ENCODE data around the gene GPBAR1. TPM values are rescaled to one million over a fixed set of nuclear protein-coding genes. Genes with fewer than 3 reads are reported as not detected.

The GPBAR1 gene
- total RNA-seq, 1 experiment from 2014 or later: 0.20 TPM

DNA sequence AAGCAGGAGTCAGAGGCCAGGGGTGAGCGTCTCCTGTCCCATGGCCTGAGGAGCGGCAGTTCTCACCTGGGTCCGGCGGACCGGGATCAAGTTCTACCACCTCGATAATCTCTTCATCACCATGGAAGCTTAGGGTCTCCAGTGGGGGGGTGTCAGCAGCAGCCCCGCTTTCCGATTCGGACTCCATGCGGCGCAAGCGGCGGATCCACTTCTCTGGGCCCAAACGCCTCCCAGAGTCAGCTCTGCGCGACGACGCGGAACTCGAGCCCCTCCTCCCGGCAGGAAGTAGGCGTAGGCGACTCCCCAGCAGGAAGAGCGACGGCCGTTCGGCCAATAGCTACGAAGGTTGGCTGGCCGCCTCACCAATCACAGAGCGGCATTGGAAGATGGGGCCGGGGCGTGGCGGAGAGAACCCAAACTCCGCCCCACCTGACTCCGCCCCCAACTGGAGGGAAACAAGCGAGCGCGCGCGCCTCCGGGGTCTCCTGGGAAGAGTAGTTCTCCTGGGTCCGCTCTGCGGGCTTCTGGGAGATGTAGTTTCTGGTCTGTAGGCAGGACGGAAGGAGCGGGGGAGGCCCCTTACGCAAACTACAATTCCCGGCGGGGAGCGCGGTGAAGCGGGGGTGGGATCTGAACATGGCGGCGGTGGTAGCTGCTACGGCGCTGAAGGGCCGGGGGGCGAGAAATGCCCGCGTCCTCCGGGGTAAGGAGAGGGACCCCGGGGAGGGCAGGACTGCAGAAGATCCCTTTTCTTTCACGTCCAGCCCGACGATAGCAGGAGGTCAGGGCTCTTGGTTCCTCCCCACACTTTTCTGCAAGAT, 9.3 kb downstream of the GPBAR1 start, which contains the start of the genes AAMP and PNKD (continued):
- TF ChIP-seq ZSCAN18 (CRISPR knock-in tag; IDR thresholded peaks at IDR 0.05): no peak
- no peak for TF ChIP-seq ZNF423 (CRISPR knock-in tag; IDR thresholded peaks at IDR 0.05)
- no peak for TF ChIP-seq CTCF (IDR thresholded peaks at IDR 0.05)
- peak; percentile 97 for TF ChIP-seq SP1 (CRISPR knock-in tag; conservative IDR thresholded peaks at IDR 0.05)
- no peak for TF ChIP-seq RORB (CRISPR knock-in tag; IDR thresholded peaks at IDR 0.05)
- no peak for TF ChIP-seq E2F1 (CRISPR knock-in tag; IDR thresholded peaks at IDR 0.05)
- TF ChIP-seq ARID4B (CRISPR knock-in tag; IDR thresholded peaks at IDR 0.05; ENCODE audit: borderline replicate concordance): 0 out of 2 replicates have a peak, but pooled peaks have one; percentile 40
- no peak for TF ChIP-seq ZBTB43 (CRISPR knock-in tag; IDR thresholded peaks at IDR 0.05)
- TF ChIP-seq SOX15 (CRISPR knock-in tag; IDR thresholded peaks at IDR 0.05): no peak
- TF ChIP-seq ATF3 (CRISPR knock-in tag; conservative IDR thresholded peaks at IDR 0.05): no peak
- TF ChIP-seq, protein P1, sequence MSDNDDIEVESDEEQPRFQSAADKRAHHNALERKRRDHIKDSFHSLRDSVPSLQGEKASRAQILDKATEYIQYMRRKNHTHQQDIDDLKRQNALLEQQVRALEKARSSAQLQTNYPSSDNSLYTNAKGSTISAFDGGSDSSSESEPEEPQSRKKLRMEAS (CRISPR knock-in tag; IDR thresholded peaks at IDR 0.05): no peak; the same call in 1 of the 2 replicates
- no peak for TF ChIP-seq ESRRA (CRISPR knock-in tag; IDR thresholded peaks at IDR 0.05; ENCODE audit: borderline replicate concordance)
- TF ChIP-seq, protein P2, sequence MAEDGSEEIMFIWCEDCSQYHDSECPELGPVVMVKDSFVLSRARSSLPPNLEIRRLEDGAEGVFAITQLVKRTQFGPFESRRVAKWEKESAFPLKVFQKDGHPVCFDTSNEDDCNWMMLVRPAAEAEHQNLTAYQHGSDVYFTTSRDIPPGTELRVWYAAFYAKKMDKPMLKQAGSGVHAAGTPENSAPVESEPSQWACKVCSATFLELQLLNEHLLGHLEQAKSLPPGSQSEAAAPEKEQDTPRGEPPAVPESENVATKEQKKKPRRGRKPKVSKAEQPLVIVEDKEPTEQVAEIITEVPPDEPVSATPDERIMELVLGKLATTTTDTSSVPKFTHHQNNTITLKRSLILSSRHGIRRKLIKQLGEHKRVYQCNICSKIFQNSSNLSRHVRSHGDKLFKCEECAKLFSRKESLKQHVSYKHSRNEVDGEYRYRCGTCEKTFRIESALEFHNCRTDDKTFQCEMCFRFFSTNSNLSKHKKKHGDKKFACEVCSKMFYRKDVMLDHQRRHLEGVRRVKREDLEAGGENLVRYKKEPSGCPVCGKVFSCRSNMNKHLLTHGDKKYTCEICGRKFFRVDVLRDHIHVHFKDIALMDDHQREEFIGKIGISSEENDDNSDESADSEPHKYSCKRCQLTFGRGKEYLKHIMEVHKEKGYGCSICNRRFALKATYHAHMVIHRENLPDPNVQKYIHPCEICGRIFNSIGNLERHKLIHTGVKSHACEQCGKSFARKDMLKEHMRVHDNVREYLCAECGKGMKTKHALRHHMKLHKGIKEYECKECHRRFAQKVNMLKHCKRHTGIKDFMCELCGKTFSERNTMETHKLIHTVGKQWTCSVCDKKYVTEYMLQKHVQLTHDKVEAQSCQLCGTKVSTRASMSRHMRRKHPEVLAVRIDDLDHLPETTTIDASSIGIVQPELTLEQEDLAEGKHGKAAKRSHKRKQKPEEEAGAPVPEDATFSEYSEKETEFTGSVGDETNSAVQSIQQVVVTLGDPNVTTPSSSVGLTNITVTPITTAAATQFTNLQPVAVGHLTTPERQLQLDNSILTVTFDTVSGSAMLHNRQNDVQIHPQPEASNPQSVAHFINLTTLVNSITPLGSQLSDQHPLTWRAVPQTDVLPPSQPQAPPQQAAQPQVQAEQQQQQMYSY (CRISPR knock-in tag; IDR thresholded peaks at IDR 0.05): no peak
- no peak for TF ChIP-seq ATF1 (CRISPR knock-in tag; IDR thresholded peaks at IDR 0.05)
- no peak for TF ChIP-seq ETV6 (CRISPR knock-in tag; IDR thresholded peaks at IDR 0.05)
